Activated CD8-positive, alpha-beta memory T cell treated with anti-CD3 and anti-CD28 coated beads for 1 hour (primary cell): ENCODE results near the gene ADAMTS4.

Experiments used
- DNase-seq, 2 donors: peaks; one replicate each; pipeline ENCODE4 v3.0.0-alpha.2; 2020; ENCODE audit warnings: low read depth in 1 of 2; ENCODE audit errors: extremely low read depth in 1 of 2

ADAMTS4 gene

GRCh38 chr1:161176468-161177111 lies 22.3 kb downstream of the ADAMTS4 start:
- DNase-seq: no peak

GRCh38 chr1:161175771-161176453 lies 22.9 kb downstream of the ADAMTS4 start:
- DNase-seq: no peak

- no peak for DNase-seq
Measured at GRCh38 chr1:161174911-161175310, 23.9 kb downstream of the ADAMTS4 start.

DNA sequence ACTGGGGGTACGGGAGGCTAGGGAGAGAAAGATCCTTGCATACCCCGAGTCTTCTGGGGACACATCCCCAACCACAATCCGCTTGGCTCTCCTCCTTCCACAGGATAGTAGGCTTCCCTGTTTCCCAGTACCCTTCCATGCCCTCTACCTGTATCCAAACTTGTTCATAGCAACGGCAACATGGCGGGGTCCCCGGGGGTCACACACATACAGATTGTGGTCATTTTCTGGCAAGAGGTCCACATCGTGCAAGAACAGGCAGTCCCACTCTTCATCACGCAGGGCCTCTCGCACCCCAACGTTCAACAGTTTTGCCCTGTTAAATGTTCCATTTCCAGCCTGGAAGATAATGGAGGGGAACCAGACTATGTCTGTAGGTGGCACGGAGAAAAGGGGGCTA lies 25.1 kb downstream of the ADAMTS4 start:
- DNase-seq: no peak

DNA sequence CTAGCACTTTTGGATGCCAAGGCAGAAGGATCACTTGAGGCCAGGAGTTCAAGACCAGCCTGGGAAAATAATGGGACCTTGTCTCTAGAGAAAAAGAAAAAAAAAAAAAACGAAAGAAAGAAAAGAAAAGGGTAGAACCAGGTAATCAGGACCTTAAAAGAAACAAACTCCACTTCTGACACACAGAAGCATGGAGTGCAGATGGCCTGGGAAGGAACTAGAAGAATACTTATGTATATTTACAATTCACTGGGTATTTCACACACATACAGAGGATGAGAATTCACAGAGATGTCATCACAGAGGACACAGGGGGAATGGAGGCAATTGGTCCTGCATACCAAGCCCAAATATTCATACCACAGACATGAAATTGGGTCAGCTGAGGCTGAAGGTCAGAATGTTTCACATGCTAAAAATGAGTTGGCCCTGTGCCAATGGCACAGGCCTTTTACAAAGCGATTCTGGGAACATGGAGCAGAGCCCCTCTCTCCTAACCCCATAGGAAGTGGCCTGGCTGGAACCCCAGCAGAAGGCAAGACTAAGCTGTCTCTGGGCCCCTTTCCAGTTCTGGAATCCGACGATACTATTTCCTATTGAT lies 26.0 kb downstream of the ADAMTS4 start:
- no peak for DNase-seq

- no peak for DNase-seq
Measured at GRCh38 chr1:161172349-161172748, 26.5 kb downstream of the ADAMTS4 start.

- DNase-seq: no peak
Measured at GRCh38 chr1:161171696-161172095, 27.2 kb downstream of the ADAMTS4 start.

- DNase-seq: no peak
Measured at GRCh38 chr1:161171191-161171590, 27.7 kb downstream of the ADAMTS4 start.

DNA sequence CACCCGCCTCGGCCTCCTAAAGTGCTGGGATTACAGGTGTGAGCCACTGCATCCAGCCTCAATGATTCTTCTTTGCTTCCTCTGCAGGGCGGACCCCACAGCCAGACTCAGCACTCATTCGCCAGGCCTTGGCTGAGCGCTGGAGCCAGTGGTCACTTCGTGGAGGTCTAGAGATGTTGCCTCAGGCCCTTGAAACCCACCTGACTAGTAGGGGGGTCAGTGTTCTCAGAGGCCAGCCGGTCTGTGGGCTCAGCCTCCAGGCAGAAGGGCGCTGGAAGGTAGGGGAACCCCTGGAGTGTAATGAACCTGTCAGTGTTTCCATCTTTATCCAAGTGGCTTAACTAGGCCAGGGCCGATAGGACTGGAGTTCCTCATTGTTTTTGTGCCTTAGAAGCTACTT lies 29.9 kb downstream of the ADAMTS4 start:
- no peak for DNase-seq

DNA sequence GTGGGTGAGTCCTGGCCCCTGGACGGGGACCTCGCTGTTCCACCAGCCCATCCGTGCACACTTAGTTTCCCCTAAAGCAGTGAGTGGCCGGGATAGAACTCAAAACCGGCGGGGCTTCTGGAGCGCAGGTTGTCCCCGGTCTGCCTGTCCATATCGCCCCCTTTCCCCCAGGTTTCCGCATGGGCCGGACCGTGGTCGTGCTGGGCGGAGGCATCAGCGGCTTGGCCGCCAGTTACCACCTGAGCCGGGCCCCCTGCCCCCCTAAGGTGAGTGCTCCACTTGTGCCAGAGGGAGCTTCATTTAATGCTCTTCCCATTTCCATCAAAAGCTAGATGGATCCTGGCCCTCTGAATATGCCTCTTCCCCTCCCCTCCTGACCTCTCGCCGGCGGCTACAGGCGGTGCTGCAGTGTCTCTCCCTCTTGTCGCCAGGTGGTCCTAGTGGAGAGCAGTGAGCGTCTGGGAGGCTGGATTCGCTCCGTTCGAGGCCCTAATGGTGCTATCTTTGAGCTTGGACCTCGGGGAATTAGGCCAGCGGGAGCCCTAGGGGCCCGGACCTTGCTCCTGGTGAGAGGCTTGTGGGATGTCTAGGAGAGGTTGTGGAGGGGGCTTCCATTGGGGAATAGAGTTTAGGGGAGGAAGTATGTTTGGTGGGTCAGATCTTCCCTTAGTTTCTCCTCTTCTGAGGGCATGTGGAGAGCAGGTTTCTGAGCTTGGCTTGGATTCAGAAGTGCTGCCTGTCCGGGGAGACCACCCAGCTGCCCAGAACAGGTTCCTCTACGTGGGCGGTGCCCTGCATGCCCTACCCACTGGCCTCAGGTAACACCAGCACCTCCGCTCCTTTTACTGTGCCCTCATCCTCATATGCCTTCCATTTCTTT lies 31.9 kb downstream of the ADAMTS4 start:
- DNase-seq: no peak

GRCh38 chr1:161165742-161166668 lies 32.8 kb downstream of the ADAMTS4 start, which contains the start of gene PPOX:
Gene PPOX (plus strand): TSS chr1:161166426. CDS start chr1:161166848, 422 bp downstream.
- DNase-seq: peak; percentile 82 to 83

DNA sequence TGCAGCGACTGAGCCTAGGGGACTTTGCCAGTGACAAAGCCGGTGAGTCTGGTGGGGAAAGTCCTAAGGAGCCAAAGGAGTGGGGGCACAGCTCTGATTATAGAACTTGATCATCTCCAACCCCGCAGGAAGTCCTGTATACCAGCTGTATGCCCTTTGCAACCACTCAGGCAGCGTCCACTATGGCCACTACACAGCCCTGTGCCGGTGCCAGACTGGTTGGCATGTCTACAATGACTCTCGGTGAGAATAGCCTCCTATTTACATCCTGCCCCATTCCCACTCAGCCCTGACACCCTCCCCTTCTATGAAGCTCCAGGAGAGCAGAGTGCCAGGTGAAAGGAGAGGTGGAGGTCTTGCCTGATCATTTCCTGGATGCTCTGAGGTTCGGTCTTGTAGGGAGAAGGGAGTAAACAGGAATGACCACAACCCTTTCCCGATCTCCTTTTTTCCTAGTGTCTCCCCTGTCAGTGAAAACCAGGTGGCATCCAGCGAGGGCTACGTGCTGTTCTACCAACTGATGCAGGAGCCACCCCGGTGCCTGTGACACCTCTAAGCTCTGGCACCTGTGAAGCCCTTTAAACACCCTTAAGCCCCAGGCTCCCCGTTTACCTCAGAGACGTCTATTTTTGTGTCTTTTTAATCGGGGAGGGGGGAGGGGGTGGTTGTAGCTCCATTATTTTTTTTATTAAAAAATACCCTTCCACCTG lies 33.8 kb downstream of the ADAMTS4 start:
- no peak for DNase-seq

DNA sequence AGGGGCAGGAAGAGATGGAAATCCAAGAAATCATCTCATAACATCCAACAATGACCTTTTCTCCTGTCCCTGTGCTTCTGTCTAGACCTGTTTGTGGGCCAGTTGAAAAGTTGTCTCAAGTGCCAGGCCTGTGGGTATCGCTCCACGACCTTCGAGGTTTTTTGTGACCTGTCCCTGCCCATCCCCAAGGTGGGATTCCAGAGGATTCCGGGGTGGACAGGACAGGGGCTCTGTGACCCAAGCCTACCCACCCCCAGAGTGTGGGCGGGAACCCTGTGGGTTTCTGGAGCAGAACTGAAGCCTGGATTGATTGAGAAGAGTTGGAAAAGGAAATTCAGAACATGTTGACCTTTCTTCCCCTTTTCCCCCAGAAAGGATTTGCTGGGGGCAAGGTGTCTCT lies 35.1 kb downstream of the ADAMTS4 start:
- no peak for DNase-seq

- no peak for DNase-seq
Measured at GRCh38 chr1:161162806-161163205, 36.0 kb downstream of the ADAMTS4 start.

- no peak for DNase-seq
Measured at GRCh38 chr1:161162052-161162451, 36.8 kb downstream of the ADAMTS4 start.

DNA sequence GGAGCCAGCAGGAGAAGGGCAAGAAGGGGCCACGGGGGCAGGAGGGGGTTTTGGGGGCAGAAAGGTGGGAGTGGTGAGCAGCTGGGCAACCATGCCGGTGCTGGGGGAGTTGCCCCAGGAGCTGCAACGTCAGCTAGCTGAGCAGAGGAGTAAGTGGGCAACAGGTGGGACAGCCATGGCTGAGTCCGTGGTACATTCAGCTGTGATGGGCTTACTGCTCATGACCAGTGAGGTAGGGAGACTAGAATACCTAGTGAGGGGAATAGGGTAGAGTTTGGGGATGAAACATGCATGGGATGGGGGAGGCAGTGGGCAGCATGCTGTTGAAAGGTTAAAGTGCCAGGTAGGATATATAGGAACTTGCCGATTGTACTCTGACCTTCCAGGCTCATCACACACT lies 37.2 kb downstream of the ADAMTS4 start:
- no peak for DNase-seq

DNA sequence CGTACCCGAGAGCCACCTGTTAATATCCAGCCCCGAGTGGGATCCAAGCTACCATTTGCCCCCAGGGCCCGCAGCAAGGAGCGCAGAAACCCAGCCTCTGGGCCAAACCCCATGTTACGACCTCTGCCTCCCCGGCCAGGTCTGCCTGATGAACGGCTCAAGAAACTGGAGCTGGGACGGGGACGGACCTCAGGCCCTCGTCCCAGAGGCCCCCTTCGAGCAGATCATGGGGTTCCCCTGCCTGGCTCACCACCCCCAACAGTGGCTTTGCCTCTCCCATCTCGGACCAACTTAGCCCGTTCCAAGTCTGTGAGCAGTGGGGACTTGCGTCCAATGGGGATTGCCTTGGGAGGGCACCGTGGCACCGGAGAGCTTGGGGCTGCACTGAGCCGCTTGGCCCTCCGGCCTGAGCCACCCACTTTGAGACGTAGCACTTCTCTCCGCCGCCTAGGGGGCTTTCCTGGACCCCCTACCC lies 38.1 kb downstream of the ADAMTS4 start:
- DNase-seq: no peak

- no peak for DNase-seq
Measured at GRCh38 chr1:161159913-161160243, 39.0 kb downstream of the ADAMTS4 start.

GRCh38 chr1:161159087-161159912 lies 39.6 kb downstream of the ADAMTS4 start, which contains the start of gene USP21:
Gene USP21 (plus strand): TSS chr1:161159500. CDS start chr1:161160641, 1,141 bp downstream.
- DNase-seq: peak; percentile 81 to 86
